K562 (cell line): ENCODE measurements around the gene RNPEP. TPM values are rescaled to one million over a fixed set of nuclear protein-coding genes. Genes with fewer than 3 reads are reported as not detected.
A peak's percentile ranks its signal among the peaks of the same experiment; 100 is the strongest.

ENCODE experiments used
- ATAC-seq: fragments of 200-7000 bp; cut with Tn5 transposase; 3 replicates; pipeline ENCODE4 v1.9.1; 2020; ENCODE audit warnings: moderate library complexity
- BruUV-seq: library from RNA; stranded (reverse); fragments of 400-500 nt; replicated peaks from 2 replicates; lab custom pipeline; 2021; lab: Mats Ljungman, UMichigan
- CTCF ChIA-PET: fragments of 300-600 bp; formaldehyde crosslinking; extraction: SDS; loops from one replicate; lab custom pipeline; 2021; ENCODE audit warnings: low intra/inter-chr PET ratio; lab: Yijun Ruan, JAX
- POLR2A ChIA-PET: fragments of 300-600, 350-650 bp; sonication (Branson Sonifier 250); formaldehyde crosslinking; extraction: SDS; loops from one replicate; lab custom pipeline; 2021; ENCODE audit warnings: antibody characterized with exemption, inconsistent platforms; lab: Yijun Ruan, JAX
- DNase-seq, 4 experiments: peaks; one replicate each; pipeline versions ENCODE4 v3.0.0 to v3.0.0-alpha.2; 2011 to 2018; ENCODE audit warnings: low spot score in 3 of 4, mixed read lengths in 3 of 4; ENCODE audit errors: extremely low read depth in 1 of 4
- FAIRE-seq: peaks from 2 replicates; lab custom pipeline; 2011; peaks lifted over from hg19 to GRCh38; lab: Jason Lieb, UNC
- H2AFZ ChIP-seq: 2 replicates; pipeline ENCODE4 v1.6.0; 2011; ENCODE audit warnings: low read depth, low read length, control low read depth, inconsistent platforms
- H3K27ac ChIP-seq: fragments of 200-600 bp; 3 replicates; pipeline ENCODE4 v1.8.0; 2011; ENCODE audit warnings: low read depth, mild to moderate bottlenecking, control low read depth, inconsistent platforms, low read length, moderate library complexity, mixed read lengths; ENCODE audit errors: extremely low read depth
- H3K27me3 ChIP-seq, 2 experiments: fragments of 300-600 bp in 1 of 2; 2 replicates in 1 of 2; 3 replicates in 1 of 2; pipeline versions ENCODE4 v1.6.0 to v1.8.0; 2011; ENCODE audit warnings: inconsistent platforms in 2 of 2, low read length in 2 of 2, mild to moderate bottlenecking in 1 of 2, mixed read lengths in 1 of 2, moderate library complexity in 1 of 2; ENCODE audit not compliant: control insufficient read depth in 2 of 2, insufficient read depth in 2 of 2
- H3K36me3 ChIP-seq: fragments of 300-600 bp; 3 replicates; pipeline ENCODE4 v1.8.0; 2011; ENCODE audit warnings: mild to moderate bottlenecking, low read length, inconsistent platforms; ENCODE audit not compliant: control insufficient read depth, insufficient read depth
- H3K4me1 ChIP-seq, 2 experiments: fragments of 200-600 bp in 1 of 2; replicated peaks in 1 of 2; 2 replicates in 1 of 2; 3 replicates in 1 of 2; pipeline versions ENCODE4 v1.5.1 to v1.8.0; 2011; ENCODE audit warnings: inconsistent platforms in 2 of 2, low read length in 2 of 2, mild to moderate bottlenecking in 1 of 2, mixed read lengths in 1 of 2, moderate library complexity in 1 of 2; ENCODE audit not compliant: control insufficient read depth in 2 of 2, insufficient read depth in 2 of 2
- H3K4me2 ChIP-seq: 2 replicates; pipeline ENCODE4 v1.6.1; 2011; ENCODE audit warnings: low read length, control low read depth, inconsistent platforms, mixed read lengths; ENCODE audit not compliant: insufficient read depth
- H3K4me3 ChIP-seq: fragments of 200-600 bp; sonication (generic), shearing (Covaris generic); 2 replicates; pipeline ENCODE4 v1.5.1; 2016; ENCODE audit warnings: control low read depth, inconsistent platforms
- H3K79me2 ChIP-seq: fragments of 200-600 bp; 3 replicates; pipeline ENCODE4 v1.8.0; 2011; ENCODE audit warnings: low read length, inconsistent platforms; ENCODE audit not compliant: control insufficient read depth, insufficient read depth
- H3K9ac ChIP-seq, 2 experiments: 2 replicates each; pipeline versions ENCODE4 v1.6.0 to v1.6.1; 2011; ENCODE audit warnings: low read depth in 2 of 2, low read length in 2 of 2, control low read depth in 1 of 2, inconsistent platforms in 1 of 2, mild to moderate bottlenecking in 1 of 2, mixed read lengths in 1 of 2; ENCODE audit not compliant: insufficient read depth in 1 of 2
- H3K9me1 ChIP-seq: one replicate; pipeline ENCODE4 v1.6.0; 2011; ENCODE audit warnings: inconsistent platforms, mild to moderate bottlenecking, low read length, moderate library complexity; ENCODE audit not compliant: control insufficient read depth, insufficient read depth
- H3K9me3 ChIP-seq: replicated peaks from 2 replicates; pipeline ENCODE4 v1.5.1; 2011; ENCODE audit warnings: low read depth, low read length, inconsistent platforms; ENCODE audit not compliant: control insufficient read depth, insufficient read depth
- H4K20me1 ChIP-seq: replicated peaks from 2 replicates; pipeline ENCODE4 v1.6.1; 2011; ENCODE audit warnings: low read length, inconsistent platforms, mixed read lengths; ENCODE audit not compliant: control insufficient read depth, insufficient read depth
- BRF1 ChIP-seq: IDR thresholded peaks from 3 replicates; pipeline ENCODE4 v1.6.1; 2011; ENCODE audit warnings: borderline replicate concordance, mild to moderate bottlenecking; ENCODE audit not compliant: insufficient read length; ENCODE audit errors: extremely low read depth
- HES1 ChIP-seq: fragments of 450-650 bp; IDR thresholded peaks from 2 replicates; pipeline ENCODE4 v1.6.1; 2016; ENCODE audit warnings: low read depth, mild to moderate bottlenecking, moderate library complexity
- NFIX ChIP-seq: fragments of 250-450 bp; sonication (Bioruptor Pico); IDR thresholded peaks from 2 replicates; pipeline ENCODE4 v1.4.0; 2020; ENCODE audit warnings: low read depth, mild to moderate bottlenecking, moderate library complexity
- ZNF121 ChIP-seq: sonication (generic); formaldehyde crosslinking; conservative IDR thresholded peaks from 2 replicates; pipeline ENCODE4 v1.8.0; 2022; ENCODE audit warnings: missing genetic modification reagents
- WGBS: fragments of 100-300 bp; shearing (Covaris generic); methylation state at CpG from one replicate; pipeline ENCODE4 v1.1.6; 2016; ENCODE audit warnings: low coverage, mixed read lengths; ENCODE audit not compliant: insufficient coverage; ENCODE audit errors: missing lambda C conversion rate; 5-methylcytosine and 5-hydroxymethylcytosine counted together
- in situ Hi-C: fragments of 300-500 bp; cut with MboI; formaldehyde crosslinking; loops from 4 replicates; pipeline ENCODE4 v1.15.0; 2018; ENCODE audit warnings: inconsistent platforms, mixed read lengths
- intact Hi-C: fragments of 100-400 bp; cut with micrococcal nuclease; formaldehyde crosslinking; loops from 2 replicates; pipeline ENCODE4 v1.14.2; 2022
- polyA plus RNA-seq, 8 experiments: library from polyadenylated mRNA; depleted of rRNA in 4 of 8; stranded (reverse) in 5 of 8; unstranded in 3 of 8; fragments of >200 nt; fragmentation: Nextera tagmentation in 2 of 8; fragmentation: Illumina TruSeq in 1 of 8; extraction: Ambion mirVana in 2 of 8; extraction: Trizol in 1 of 8; gene quantifications; 2 replicates each; pipeline versions ENCODE4 v1.2.1 to v1.2.3, GENCODE V29; 2011 to 2014; ENCODE audit warnings: inconsistent platforms in 1 of 8, missing spikeins in 1 of 8
- total RNA-seq, 7 experiments: library from RNA; depleted of rRNA in 6 of 7; stranded (reverse); fragments of >200 nt in 6 of 7; fragmentation: Illumina TruSeq in 2 of 7; extraction: Trizol in 2 of 7; gene quantifications; 2 replicates each; pipeline versions ENCODE4 v1.2.1 to v1.2.3, GENCODE V29; 2011 to 2021; ENCODE audit warnings: low replicate concordance in 1 of 7

Gene RNPEP
- total and polyA plus RNA-seq, 9 of the 15 experiments (the other 6 are each of a cell fraction or from before 2014, with no cell fraction given): 27.5 to 131 (median 63.4) TPM

- in situ Hi-C loops (no loop called here), intact Hi-C loops (no loop called here)
- Histone ChIP-seq H3K9me1 (no peaks in the 10 kb centered on the region), H4K20me1 (peaks cover 12% of the 10 kb centered on the region), H2AFZ (no peak overlapping the region), H3K9me3 (no peaks in the 10 kb centered on the region), H3K27me3 (no peaks in the 10 kb centered on the region), H3K4me3 (no peak overlapping the region), H3K36me3 (peaks cover 73% of the 10 kb centered on the region)
- WGBS: 76% methylated on average over 7 of the region's 7 CpGs
- peak in 1 of 4 experiments; percentile 7 for DNase-seq
- ATAC-seq: no peak
- POLR2A ChIA-PET: interaction anchor here (1.0 to 2.8 kb wide), 5 partner anchors 11 to 136 kb away, joined by 3 to 21 read pairs (median 4); no protein-coding TSS in a partner anchor
- TF ChIP-seq HES1: no peak
- TF ChIP-seq NFIX (CRISPR knock-in tag): no peak
- TF ChIP-seq, all 486 proteins: peak for 0
- H3K9ac ChIP-seq: no peak overlapping the region
- H3K4me2 ChIP-seq: no peak overlapping the region
- no peak for FAIRE-seq
- no peak overlapping the region for H3K27ac ChIP-seq
- peaks cover 33% of the 10 kb centered on the region for H3K79me2 ChIP-seq
- CTCF ChIA-PET: interaction anchor here (0.6 kb wide), 1 partner anchor 765 kb away, joined by 3 read pairs; no protein-coding TSS in a partner anchor
- H3K4me1 ChIP-seq: peaks cover 2 to 5% of the 10 kb centered on the region in 2 experiments; a peak in 3 of 5 replicates
- no TSS peak for BruUV-seq
Measured at GRCh38 chr1:201988601-201989000, 6.2 kb downstream of the RNPEP start.

GRCh38 chr1:201989354-201990128 is 7.1 kb downstream of the RNPEP start:
- DNase-seq (peak in 1 of 4 experiments; percentile 7), ATAC-seq (no peak), FAIRE-seq (no peak)
- in situ Hi-C loops: no loop called here
- H3K27me3 ChIP-seq: no peaks in the 10 kb centered on the region
- 92% methylated on average over 10 of the region's 10 CpGs for WGBS
- no peak overlapping the region for H3K4me2 ChIP-seq
- no peaks in the 10 kb centered on the region for H3K9me3 ChIP-seq
- no TSS peak for BruUV-seq
- POLR2A ChIA-PET: interaction anchor here (0.8 to 2.8 kb wide), 6 partner anchors 10 to 135 kb away, joined by 3 to 21 read pairs (median 4); no protein-coding TSS in a partner anchor
- TF ChIP-seq ZNF121 (CRISPR knock-in tag) (peak; percentile 69), BRF1 (no peak)
- H3K36me3 ChIP-seq: peaks cover 77% of the 10 kb centered on the region
- H4K20me1 ChIP-seq: peaks cover 11% of the 10 kb centered on the region
- intact Hi-C loops: no loop called here
- CTCF ChIA-PET: no interaction called here
- peaks cover 24% of the 10 kb centered on the region for H3K79me2 ChIP-seq
- H3K4me1 ChIP-seq: no peaks in the 10 kb centered on the region; a peak in 1 of 5 replicates
- H3K4me3 ChIP-seq: no peak overlapping the region
- no peaks in the 10 kb centered on the region for H3K9me1 ChIP-seq
- H3K27ac ChIP-seq: no peak overlapping the region
- H2AFZ ChIP-seq: no peak overlapping the region
- peak overlapping the region in 1 of 2 experiments; percentile 43; a peak in 1 of 4 replicates for H3K9ac ChIP-seq
